ENCODE data around the gene SPHK2.

The SPHK2 gene

DNA sequence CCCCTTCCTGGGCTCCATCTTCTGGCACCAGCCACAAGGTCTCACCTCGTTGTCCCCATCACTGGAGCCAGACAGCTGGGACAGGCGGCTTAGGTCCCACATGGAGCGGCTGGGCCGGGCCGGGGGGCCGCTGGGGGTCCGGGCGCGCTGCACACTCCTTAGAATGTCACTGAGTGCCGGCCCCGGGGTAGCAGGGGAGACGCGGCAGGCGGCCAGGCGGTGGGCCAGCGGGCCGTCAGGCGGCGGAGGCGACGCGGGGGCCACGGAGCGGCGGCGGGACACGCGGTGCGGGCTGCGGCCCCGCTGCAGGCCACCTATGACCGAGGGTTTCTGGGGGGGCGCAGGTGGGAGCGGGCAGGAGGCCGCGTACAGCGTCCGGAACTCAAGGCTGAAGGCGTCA is 15.9 kb upstream of the SPHK2 start:
- no peak for DNase-seq

DNA sequence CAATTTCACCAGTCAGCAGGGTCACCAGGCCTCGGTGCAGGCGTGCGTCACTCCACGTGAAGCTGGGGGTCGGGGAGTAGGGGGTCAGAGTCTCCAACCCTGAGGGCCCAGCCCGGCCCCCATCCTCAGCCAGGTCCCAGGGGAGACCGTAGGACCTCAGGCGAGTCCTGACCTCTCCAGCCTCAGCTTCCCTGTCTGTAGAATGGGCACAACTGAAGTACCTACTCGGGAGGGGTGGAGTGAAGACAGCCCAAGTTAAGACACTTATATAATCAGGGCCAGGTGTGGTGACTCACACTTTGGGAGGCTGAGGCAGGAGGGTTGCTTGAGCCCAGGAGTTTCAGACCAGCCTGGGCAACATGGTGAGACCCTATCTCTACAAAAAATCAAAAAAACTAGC is 15.5 kb upstream of the SPHK2 start:
- DNase-seq: no peak

DNA sequence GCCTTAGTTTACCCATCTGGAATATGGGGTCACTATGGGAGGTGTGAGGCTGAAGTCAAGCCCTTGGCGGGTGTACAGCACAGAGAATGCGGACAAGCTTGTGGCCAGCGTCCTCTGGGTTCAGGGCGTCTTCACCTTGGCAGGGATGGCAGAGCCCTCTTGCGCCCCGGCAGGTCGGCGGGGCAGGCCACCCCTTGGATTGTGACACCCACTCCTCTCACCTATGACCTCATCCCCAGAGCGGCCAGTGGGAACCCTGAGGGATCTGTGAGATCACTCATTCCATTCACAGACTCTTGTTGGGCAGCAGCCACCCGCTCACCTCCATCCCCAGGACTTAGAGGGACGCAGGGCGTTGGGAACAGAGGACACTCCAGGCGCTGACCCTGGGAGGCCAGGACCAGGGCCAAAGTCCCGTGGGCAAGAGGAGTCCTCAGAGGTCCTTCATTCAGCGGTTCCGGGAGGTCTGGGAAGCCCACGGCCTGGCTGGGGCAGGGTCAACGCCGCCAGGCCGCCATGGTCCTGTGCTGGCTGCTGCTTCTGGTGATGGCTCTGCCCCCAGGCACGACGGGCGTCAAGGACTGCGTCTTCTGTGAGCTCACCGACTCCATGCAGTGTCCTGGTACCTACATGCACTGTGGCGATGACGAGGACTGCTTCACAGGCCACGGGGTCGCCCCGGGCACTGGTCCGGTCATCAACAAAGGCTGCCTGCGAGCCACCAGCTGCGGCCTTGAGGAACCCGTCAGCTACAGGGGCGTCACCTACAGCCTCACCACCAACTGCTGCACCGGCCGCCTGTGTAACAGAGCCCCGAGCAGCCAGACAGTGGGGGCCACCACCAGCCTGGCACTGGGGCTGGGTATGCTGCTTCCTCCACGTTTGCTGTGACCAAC is 12.6 kb upstream of the SPHK2 start, which contains the start of gene SPACA4:
Gene SPACA4 (plus strand): TSS at position 280 of the 896 bp plus-strand sequence. CDS start 237 bp downstream, at position 517.
- DNase-seq: no peak

GRCh38 chr19:48607359-48607755 is 11.9 kb upstream of the SPHK2 start:
- no peak for DNase-seq

- DNase-seq: peak in 25 of 58 donors; percentile 6 to 53 (median 22)
Measured at GRCh38 chr19:48608798-48609263, 10.5 kb upstream of the SPHK2 start.

- no peak for DNase-seq
Measured at GRCh38 chr19:48609571-48610108, 9.7 kb upstream of the SPHK2 start.

- no peak for DNase-seq
Measured at GRCh38 chr19:48611872-48612271, 7.4 kb upstream of the SPHK2 start.

GRCh38 chr19:48613024-48613851 is 6.1 kb upstream of the SPHK2 start:
- DNase-seq: peak in 41 of 58 donors; percentile 8 to 70 (median 39)

- no peak for DNase-seq
Measured at GRCh38 chr19:48613852-48614435, 5.4 kb upstream of the SPHK2 start.

DNA sequence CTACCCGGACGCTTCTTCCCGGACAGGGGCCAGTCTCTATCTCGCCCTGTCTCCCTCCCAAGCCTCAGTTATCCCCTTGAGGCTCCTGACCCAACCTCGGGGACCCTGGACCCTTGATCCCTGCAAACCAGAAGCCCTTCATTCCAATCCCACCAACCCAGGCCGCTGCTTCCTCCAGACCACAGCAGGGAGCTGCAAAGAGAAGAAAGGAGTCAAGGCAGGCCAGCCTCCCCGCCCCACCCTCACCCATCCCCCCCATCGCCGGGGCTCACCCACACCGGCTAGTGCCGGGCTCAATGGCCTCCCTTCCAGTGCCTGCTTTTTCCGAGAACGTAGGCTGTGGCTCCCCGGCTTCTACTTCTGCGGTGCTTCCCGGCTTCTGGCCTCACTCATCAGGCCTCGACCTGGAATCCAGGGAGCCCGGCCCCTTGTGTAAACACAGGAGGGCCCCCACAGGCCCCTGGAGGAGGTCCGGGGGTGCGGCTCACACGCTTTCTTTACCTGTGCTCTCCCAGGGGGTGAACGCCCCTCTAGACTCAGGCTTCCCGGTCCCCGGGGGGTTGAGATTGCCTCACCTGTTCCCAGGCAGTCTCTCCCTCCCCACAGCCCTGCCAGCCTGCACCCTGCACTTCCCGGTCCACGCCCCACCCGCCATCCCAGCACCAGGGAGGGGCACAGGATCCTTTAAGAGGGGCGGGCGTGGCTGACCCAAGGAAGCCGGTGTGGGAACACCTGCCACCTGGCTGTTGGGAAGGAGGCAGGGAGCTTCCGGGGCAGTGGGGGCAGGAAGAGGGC is 4.7 kb upstream of the SPHK2 start, which contains the start of gene FAM83E:
Gene FAM83E (minus strand): TSS at position 641 of the 795 bp plus-strand sequence. CDS start 1,704 bp downstream, outside the sequence.
- no peak for DNase-seq

DNA sequence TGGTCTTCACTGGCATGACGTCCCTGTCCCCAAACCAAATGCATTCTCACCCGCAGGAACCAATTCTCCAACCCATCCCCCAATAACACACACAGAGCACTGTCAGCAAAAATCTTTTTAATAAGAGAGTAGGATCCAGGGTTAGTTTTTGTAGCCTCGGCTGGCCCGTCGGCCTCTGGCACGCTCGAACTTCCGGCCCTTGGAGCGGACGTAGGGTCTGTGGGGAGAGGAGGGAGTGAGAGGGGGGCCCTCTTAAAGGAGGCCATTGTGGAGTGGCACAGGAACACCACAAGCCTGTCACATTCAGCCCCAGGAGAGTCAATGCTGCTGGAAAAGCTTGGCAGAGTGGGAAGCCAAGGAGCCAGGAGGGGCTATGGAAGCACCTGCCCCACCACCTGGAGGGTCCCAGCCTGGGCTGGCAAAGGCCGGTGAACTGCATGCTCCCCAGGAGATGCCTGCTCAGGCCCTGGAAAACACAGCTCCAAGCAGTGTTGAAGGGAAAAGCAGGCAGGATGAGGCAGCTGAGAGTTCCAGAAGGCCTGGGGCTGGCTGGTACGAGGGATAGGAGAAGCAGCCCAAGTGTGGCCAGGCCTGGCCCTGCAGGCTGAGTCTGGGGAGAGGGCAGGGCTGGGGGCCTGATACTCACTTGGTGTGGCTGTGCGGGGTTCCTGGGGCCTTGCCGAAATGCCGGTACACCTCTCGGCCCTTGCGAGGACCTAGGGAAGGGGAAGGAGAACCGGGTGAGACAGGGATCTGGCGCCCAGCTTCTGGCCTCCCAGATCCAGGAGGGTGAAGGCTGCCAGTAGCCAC is 3.9 kb upstream of the SPHK2 start:
- DNase-seq: no peak

- no peak for DNase-seq
Measured at GRCh38 chr19:48616041-48616436, 3.3 kb upstream of the SPHK2 start.

DNA sequence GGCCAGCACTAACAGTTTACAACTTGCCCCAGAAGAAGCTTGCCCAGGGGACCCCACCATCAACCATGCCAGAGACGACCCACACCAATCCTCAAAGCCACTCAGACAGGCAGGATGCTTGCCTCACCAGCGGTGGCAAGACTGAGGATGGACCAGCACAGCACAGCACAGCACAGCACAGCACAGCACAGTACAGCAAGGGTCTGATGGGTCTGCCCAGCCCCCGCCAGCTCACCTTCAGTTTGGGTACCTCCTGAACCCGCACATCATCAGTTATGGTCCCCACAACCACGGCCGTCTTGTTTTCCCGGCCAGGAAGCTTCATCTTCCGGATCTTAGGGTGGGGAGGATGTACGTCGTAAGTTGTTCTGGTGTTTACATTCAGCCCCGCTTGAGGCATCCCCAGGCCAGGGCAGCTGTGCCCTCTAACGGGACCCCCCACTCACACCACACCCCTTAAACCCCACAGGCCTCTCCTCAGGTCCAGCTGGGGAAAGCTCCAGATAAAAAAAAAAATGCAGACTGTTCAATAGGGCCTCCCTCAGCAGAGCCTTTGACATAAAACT is 2.7 kb upstream of the SPHK2 start:
- DNase-seq: no peak

DNA sequence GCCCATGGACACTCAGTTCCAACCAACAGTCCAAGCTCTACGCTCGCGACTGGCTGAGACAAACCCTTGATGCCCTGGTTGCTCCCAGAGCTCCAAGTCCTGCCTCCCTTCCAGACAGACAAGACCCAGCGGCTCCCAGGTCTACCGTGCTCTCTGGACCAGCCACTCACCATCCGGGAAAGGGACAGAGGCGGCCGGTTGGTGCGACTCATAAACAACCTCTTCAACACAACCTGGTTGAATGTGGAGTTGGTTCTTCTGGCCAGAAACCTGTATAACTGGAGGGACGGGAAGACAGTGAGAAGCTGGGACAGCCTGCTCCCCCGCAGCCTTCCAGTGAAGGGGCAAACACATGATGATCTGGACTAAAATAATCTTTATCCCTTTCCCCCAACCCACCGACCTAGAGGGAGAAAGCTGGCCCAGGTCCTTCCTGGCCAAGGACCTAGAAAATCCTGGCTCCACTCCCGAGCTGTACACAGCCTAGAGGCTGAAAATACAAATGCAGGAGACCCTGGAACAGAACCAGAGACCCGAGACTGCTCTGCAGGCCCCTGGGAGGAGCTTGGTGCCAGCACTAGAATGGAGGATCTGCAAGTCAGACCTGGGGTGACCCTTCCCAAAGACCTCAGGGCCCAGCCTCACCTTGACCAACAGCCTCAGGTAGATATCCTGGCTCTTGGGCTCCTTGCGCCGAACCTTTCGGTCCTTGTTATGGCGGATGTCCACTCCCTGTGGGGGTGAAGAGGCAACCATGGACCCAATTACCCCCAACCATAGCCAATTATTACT is 2.0 kb upstream of the SPHK2 start:
- peak in 14 of 58 donors; percentile 12 to 57 (median 30) for DNase-seq

DNA sequence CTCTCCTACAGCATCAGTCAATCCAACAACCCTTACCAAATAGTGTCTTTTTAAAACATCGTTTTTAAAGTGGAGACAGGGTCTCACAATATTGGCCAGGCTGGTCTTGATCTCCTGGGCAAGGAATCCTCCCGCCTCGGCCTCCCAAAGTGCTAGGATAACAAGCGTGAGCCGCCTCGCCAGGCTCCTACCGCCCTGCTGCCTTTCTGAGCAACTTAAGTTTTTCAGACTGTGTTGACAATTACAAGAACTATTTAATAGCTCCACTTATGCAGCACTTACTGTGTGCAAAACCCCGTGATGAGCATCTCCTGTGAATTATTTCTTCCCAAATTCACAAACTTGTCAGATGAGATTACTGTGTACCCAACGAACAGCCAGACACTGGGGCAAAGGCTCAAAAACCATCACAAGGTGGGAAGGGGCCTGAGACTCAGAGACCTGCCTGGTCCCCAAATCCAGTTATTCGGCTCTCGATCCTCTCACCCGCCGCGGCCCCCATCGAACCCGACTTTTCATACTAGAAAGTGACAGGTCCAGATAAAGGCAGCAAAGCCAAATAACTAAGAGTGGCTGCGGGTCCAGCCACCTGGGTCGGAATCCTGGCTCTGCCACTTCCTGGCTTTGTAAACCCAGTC is 909 bp upstream of the SPHK2 start:
- DNase-seq: no peak

DNA sequence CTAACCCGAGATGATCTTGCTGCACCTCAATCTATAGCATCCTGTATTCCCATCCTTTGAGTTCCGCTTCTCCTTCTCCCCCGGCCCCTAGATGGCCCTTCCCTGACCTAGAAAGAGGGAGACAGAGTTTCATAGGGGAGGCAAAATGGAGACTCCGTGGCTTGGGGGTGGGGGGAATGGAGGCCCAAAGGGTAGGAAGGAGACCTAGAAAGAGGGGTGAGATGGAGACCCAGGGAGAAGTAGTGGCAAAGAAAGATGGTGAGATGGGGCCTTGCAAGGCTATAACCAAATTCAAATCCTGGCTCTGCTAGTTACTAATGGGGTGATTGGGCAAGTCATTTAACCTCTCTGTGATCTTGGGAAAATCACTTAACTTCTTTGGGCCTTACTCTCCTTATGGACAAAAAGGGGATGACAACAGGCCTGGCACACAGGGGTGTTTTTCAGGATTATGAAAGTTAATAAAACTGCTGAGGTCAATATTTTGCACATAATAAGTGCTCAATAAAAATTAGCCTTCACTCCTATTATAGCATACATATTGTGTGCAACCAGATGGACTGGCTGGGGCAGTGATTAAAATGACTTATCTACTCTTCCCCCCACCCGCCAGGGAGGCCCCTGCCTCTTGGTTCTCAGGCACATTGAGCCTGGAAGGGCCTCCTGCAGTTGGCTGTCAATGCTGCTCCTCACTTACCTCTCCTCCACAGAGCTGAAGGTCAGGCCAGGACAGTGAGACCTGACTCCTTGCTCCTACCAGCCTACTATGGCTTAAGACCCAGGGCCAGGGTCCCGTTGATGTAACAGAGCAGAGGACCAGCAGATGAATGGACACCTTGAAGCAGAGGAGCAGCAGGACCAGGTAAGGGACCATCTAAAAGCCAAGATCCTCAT is 633 bp downstream of the SPHK2 start:
- DNase-seq: no peak

All from anterior cingulate cortex (tissue), 58 donors.